COLO668 (cell line): ENCODE measurements around the gene GLCCI1.

Experiments
- DNase-seq: peaks from one replicate; lab custom pipeline; 2025; ENCODE audit not compliant: unreplicated experiment; lab: John Stamatoyannopoulos, UW

GLCCI1 gene

GRCh38 chr7:7962851-7963250, 5.7 kb upstream of the GLCCI1 start:
- no peak for DNase-seq

- DNase-seq: no peak
Measured at GRCh38 chr7:7964250-7964649, 4.3 kb upstream of the GLCCI1 start.

- DNase-seq: no peak
Measured at GRCh38 chr7:7964691-7965090, 3.9 kb upstream of the GLCCI1 start.

GRCh38 chr7:7965301-7965700, 3.3 kb upstream of the GLCCI1 start:
- no peak for DNase-seq

- DNase-seq: no peak
Measured at GRCh38 chr7:7966141-7966734, 2.4 kb upstream of the GLCCI1 start.

GRCh38 chr7:7967886-7968543, 581 bp upstream of the GLCCI1 start:
- DNase-seq: no peak

GRCh38 chr7:7969306-7970236, 975 bp downstream of the GLCCI1 start:
- peak; percentile 81 for DNase-seq

- peak; percentile 41 for DNase-seq
Measured at GRCh38 chr7:7970237-7970530, 1.6 kb downstream of the GLCCI1 start.

- DNase-seq: peak; percentile 44
Measured at GRCh38 chr7:7970531-7971307, 2.1 kb downstream of the GLCCI1 start.

- no peak for DNase-seq
Measured at GRCh38 chr7:7971308-7972040, 2.9 kb downstream of the GLCCI1 start.

- peak; percentile 38 for DNase-seq
Measured at GRCh38 chr7:7972128-7972527, 3.5 kb downstream of the GLCCI1 start.

- DNase-seq: no peak
Measured at GRCh38 chr7:7972922-7973594, 4.5 kb downstream of the GLCCI1 start.

- DNase-seq: no peak
Measured at GRCh38 chr7:7976677-7977076, 8.1 kb downstream of the GLCCI1 start.

GRCh38 chr7:7977774-7978173, 9.2 kb downstream of the GLCCI1 start:
- no peak for DNase-seq

- DNase-seq: no peak
Measured at GRCh38 chr7:7978860-7979259, 10.3 kb downstream of the GLCCI1 start.

- DNase-seq: no peak
Measured at GRCh38 chr7:7979558-7979957, 11.0 kb downstream of the GLCCI1 start.

- no peak for DNase-seq
Measured at GRCh38 chr7:7980134-7980533, 11.5 kb downstream of the GLCCI1 start.

GRCh38 chr7:7982904-7983303, 14.3 kb downstream of the GLCCI1 start:
- DNase-seq: no peak

- DNase-seq: no peak
Measured at GRCh38 chr7:7984424-7984823, 15.8 kb downstream of the GLCCI1 start.

GRCh38 chr7:7988706-7989105, 20.1 kb downstream of the GLCCI1 start:
- no peak for DNase-seq
